Vagina (tissue), 2 donors: ENCODE results near the gene NCOA7. TPM values are rescaled to one million over a fixed set of nuclear protein-coding genes. Genes with fewer than 3 reads are reported as not detected.
"Not testable (repeated sequence)": the region's sequence is repeated elsewhere in the genome, so short reads cannot be mapped to it uniquely, and the experiment has no call there.

Experiments used
- DNase-seq, 2 donors: peaks; one replicate each; pipeline ENCODE4 v3.0.0-alpha.2; 2017; ENCODE audit errors: extremely low spot score in 2 of 2
- H3K27ac ChIP-seq: fragments of 200-600 bp; sonication (generic); one replicate; pipeline ENCODE4 v1.5.1; 2019
- H3K27me3 ChIP-seq: fragments of 200-600 bp; sonication (generic); one replicate; pipeline ENCODE4 v1.5.1; 2019
- H3K36me3 ChIP-seq, 2 donors: fragments of 200-600 bp; sonication (generic); one replicate each; pipeline ENCODE4 v1.5.1; 2017 to 2019
- H3K4me1 ChIP-seq: fragments of 200-600 bp; sonication (generic); one replicate; pipeline ENCODE4 v1.5.1; 2019
- H3K4me3 ChIP-seq, 2 donors: fragments of 200-600 bp; sonication (generic); 1 replicate in 1 of 2; 2 replicates in 1 of 2; pipeline ENCODE4 v1.5.1; 2016 to 2019
- H3K9me3 ChIP-seq: fragments of 200-600 bp; sonication (generic); one replicate; pipeline ENCODE4 v1.5.1; 2019
- POLR2A ChIP-seq, 2 donors: fragments of 450-650 bp; IDR thresholded peaks; one replicate each; pipeline ENCODE4 v1.6.1; 2017; ENCODE audit warnings: antibody characterized with exemption in 2 of 2, mild to moderate bottlenecking in 2 of 2, moderate library complexity in 2 of 2
- POLR2AphosphoS5 ChIP-seq, 2 donors: sonication (generic); formaldehyde crosslinking; IDR thresholded peaks; one replicate each; pipeline ENCODE4 v1.9.0; 2017; ENCODE audit warnings: antibody characterized with exemption in 2 of 2, mild to moderate bottlenecking in 2 of 2, low read depth in 1 of 2; ENCODE audit not compliant: insufficient read depth in 1 of 2
- intact Hi-C: fragments of 100-400 bp; cut with DNase I; formaldehyde crosslinking; loops from one replicate; pipeline ENCODE4 v1.15.1; 2023
- total RNA-seq: library from RNA; depleted of rRNA; stranded (reverse); fragments of >200 nt; gene quantifications from one replicate; pipeline ENCODE4 v1.2.3, GENCODE V29; 2016
- TF ChIP-seq, protein P1 (sequence below), 3 experiments: fragments of 450-650 bp in 2 of 3; fragments of 200-600 bp in 1 of 3; sonication (generic) in 1 of 3; IDR thresholded peaks; one replicate each; pipeline ENCODE4 v1.5.1; 2017 to 2019; ENCODE audit warnings: antibody characterized with exemption in 3 of 3, mild to moderate bottlenecking in 2 of 3, moderate library complexity in 2 of 3

The NCOA7 gene
- total RNA-seq, 1 donor from 2014 or later = 48.6 TPM

DNA sequence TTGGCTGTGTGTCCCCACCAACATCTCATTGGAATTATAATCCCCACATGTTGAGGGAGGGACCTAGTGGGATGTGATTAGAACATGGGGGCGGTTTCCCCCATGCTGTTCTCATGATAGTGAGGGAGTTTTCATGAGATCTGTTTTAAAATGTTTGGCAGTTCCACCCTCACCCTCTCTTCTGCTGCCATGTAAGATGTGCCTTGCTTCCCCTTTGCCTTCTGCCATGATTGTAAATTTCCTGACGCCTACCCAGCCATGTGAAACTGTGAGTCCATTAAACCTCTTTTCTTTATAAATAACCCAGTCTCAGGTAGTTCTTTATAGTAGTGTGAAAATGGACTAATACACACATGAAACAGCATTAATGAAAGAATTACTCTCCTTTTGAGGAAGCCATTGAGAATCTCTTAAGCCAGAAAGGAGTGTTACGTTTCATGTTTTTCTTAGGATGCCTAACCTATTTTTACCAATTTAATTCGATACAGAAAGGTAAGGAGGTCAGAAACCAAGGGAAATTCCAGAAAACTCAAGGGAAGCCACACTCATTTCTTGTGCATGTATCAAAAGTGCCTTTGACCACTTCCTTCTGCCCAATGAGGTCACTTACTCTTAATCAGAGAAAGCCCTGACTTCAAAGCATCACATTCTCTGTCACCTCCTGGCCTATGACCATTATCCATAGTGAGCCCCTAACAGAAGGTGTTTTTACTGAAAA is 141.1 kb downstream of the NCOA7 start:
- H3K4me3 ChIP-seq = no peak overlapping the region
- peaks cover 0 to 19% of the 10 kb centered on the region in 2 donors for H3K36me3 ChIP-seq
- H3K9me3 ChIP-seq = no peaks in the 10 kb centered on the region
- no peaks in the 10 kb centered on the region for H3K27me3 ChIP-seq
- no peak overlapping the region for H3K27ac ChIP-seq
- no peaks in the 10 kb centered on the region for H3K4me1 ChIP-seq
- TF ChIP-seq, protein P1, sequence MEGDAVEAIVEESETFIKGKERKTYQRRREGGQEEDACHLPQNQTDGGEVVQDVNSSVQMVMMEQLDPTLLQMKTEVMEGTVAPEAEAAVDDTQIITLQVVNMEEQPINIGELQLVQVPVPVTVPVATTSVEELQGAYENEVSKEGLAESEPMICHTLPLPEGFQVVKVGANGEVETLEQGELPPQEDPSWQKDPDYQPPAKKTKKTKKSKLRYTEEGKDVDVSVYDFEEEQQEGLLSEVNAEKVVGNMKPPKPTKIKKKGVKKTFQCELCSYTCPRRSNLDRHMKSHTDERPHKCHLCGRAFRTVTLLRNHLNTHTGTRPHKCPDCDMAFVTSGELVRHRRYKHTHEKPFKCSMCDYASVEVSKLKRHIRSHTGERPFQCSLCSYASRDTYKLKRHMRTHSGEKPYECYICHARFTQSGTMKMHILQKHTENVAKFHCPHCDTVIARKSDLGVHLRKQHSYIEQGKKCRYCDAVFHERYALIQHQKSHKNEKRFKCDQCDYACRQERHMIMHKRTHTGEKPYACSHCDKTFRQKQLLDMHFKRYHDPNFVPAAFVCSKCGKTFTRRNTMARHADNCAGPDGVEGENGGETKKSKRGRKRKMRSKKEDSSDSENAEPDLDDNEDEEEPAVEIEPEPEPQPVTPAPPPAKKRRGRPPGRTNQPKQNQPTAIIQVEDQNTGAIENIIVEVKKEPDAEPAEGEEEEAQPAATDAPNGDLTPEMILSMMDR (IDR thresholded peaks at IDR 0.05) = no peak
- TF ChIP-seq POLR2AphosphoS5 (IDR thresholded peaks at IDR 0.05; ENCODE audit: insufficient read depth in 1 of 2, low read depth in 1 of 2) = no peak
- intact Hi-C loops = no loop called here
- no peak for DNase-seq

DNA sequence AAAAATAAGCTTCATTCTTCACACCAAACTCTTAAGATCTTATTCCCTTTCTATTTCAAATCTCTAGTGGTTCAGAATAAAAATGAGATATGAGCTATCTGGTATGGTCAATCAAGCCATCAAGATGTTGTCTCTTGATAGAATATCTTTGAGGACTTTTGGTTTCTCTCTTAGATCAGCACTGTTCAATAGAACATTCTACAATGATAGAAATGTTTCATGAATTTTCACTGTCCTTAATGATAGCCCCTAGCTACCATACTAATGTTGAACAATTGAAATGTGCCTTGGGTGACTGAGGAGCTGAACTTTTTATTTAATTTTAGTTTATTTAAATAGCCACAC is 141.7 kb downstream of the NCOA7 start:
- intact Hi-C loops = no loop called here
- Histone ChIP-seq H3K9me3 (no peaks in the 10 kb centered on the region), H3K4me1 (no peaks in the 10 kb centered on the region), H3K4me3 (no peak overlapping the region), H3K27me3 (no peaks in the 10 kb centered on the region), H3K27ac (no peak overlapping the region), H3K36me3 (peaks cover 0 to 16% of the 10 kb centered on the region in 2 donors)
- DNase-seq = no peak
- TF ChIP-seq, protein P1 (IDR thresholded peaks at IDR 0.05) = no peak
- TF ChIP-seq POLR2A (IDR thresholded peaks at IDR 0.05) (no peak), POLR2AphosphoS5 (IDR thresholded peaks at IDR 0.05; ENCODE audit: insufficient read depth in 1 of 2, low read depth in 1 of 2) (no peak)

DNA sequence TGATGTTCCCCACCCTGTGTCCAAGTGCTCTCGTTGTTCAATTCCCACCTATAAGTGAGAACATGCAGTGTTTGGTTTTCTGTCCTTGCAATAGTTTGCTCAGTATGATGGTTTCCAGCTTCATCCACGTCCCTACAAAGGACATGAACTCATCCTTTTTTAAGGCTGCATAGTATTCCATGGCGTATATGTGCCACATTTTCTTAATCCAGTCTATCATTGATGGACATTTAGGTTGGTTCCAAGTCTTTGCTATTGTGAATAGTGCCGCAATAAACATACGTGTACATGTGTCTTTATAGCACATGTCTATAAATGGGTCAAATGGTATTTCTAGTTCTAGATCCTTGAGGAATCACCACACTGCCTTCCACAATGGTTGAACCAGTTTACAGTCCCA is 144.8 kb downstream of the NCOA7 start:
- not testable (repeated sequence) for H3K4me1 ChIP-seq, H3K9me3 ChIP-seq

DNA sequence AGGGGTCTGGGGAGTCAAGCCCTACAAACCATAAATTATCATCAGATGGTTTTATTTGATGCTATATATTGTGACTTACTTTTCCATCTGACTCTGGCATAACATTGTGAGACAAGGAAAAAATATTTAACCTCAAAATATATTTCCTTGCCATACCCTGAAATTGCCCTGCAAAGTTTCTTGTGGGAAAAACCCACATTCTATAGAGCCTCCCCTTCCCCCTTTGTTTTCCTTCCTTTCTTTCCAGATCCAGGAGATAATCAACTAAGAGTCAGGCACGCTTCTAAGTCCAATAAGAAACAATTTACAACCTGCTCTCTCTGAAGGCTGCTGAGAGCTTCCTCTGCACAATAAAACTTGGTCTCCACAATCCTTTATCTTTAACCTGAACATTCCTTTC is 148.3 kb downstream of the NCOA7 start:
- no peak overlapping the region for H3K4me3 ChIP-seq
- no peaks in the 10 kb centered on the region for H3K27me3 ChIP-seq
- H3K4me1 ChIP-seq = peaks cover 19% of the 10 kb centered on the region
- H3K9me3 ChIP-seq = no peaks in the 10 kb centered on the region
- TF ChIP-seq, protein P1 (IDR thresholded peaks at IDR 0.05) = no peak
- TF ChIP-seq POLR2AphosphoS5 (IDR thresholded peaks at IDR 0.05; ENCODE audit: insufficient read depth in 1 of 2, low read depth in 1 of 2) = no peak
- no peak for TF ChIP-seq POLR2A (IDR thresholded peaks at IDR 0.05)
- H3K36me3 ChIP-seq = no peaks in the 10 kb centered on the region
- H3K27ac ChIP-seq = no peak overlapping the region
- no peak for DNase-seq
- intact Hi-C loops = no loop called here

More for the DNA sequence above, 144.8 kb downstream of the NCOA7 start:
- H3K4me3 ChIP-seq, H3K27me3 ChIP-seq, DNase-seq, H3K27ac ChIP-seq, intact Hi-C loops, H3K36me3 ChIP-seq: not testable (repeated sequence)

DNA sequence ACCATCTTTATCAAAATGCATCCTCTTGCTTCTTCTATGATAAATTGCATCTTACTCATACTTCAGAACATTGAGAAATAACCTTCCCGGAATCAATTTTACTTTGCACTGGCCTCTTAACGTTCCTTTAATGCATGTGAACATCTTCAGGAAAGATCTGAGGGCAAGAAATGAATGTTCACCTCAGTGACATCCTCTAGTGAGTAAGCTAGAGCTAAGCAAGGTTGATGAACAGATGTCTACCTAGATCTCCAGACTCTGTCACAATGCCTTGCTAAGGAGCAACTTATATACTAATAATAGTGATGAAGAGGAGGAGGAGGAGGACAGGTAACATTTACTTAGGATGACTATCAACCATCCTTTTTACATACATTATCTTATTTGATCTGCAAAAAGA is 149.0 kb downstream of the NCOA7 start:
- intact Hi-C loops = no loop called here
- TF ChIP-seq, protein P1 (IDR thresholded peaks at IDR 0.05) = no peak
- TF ChIP-seq POLR2AphosphoS5 (IDR thresholded peaks at IDR 0.05; ENCODE audit: insufficient read depth in 1 of 2, low read depth in 1 of 2) (no peak), POLR2A (IDR thresholded peaks at IDR 0.05) (no peak)
- Histone ChIP-seq H3K27ac (no peak overlapping the region), H3K36me3 (no peaks in the 10 kb centered on the region), H3K9me3 (no peaks in the 10 kb centered on the region), H3K4me1 (peaks cover 22% of the 10 kb centered on the region), H3K4me3 (no peak overlapping the region), H3K27me3 (no peaks in the 10 kb centered on the region)
- DNase-seq = no peak
